ENCODE data around the gene ZNF776.
A peak's percentile ranks its signal among the peaks of the same experiment; 100 is the strongest.
"Not testable (repeated sequence)": the region's sequence is repeated elsewhere in the genome, so short reads cannot be mapped to it uniquely, and the experiment has no call there.

The ZNF776 gene

DNA sequence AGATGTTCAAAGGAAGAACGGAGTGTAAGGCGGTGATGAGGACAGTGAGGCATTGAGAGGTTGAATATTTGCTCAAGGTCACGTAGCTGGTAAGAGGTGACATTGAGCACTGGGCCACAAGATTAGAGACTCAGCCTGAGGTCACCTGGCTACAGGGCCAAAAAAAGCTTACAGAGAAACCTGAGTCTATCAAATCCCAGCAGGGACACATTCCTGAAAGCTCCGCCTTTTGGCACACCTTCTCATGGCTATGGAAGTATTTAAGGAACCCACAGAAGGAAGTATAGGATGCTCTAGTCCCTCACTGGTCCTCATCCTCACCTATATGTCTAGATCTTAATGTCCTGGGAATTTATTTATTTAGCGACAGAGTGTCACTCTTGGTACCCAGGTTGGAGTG is 40.3 kb downstream of the ZNF776 start:
- no peak overlapping the region for H3K27ac ChIP-seq
- ChIA-PET POLR2A (ENCODE audit: low non-redundant PET) (no interaction called here), CTCF (no interaction called here)
- TF ChIP-seq, protein P1, sequence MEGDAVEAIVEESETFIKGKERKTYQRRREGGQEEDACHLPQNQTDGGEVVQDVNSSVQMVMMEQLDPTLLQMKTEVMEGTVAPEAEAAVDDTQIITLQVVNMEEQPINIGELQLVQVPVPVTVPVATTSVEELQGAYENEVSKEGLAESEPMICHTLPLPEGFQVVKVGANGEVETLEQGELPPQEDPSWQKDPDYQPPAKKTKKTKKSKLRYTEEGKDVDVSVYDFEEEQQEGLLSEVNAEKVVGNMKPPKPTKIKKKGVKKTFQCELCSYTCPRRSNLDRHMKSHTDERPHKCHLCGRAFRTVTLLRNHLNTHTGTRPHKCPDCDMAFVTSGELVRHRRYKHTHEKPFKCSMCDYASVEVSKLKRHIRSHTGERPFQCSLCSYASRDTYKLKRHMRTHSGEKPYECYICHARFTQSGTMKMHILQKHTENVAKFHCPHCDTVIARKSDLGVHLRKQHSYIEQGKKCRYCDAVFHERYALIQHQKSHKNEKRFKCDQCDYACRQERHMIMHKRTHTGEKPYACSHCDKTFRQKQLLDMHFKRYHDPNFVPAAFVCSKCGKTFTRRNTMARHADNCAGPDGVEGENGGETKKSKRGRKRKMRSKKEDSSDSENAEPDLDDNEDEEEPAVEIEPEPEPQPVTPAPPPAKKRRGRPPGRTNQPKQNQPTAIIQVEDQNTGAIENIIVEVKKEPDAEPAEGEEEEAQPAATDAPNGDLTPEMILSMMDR (conservative IDR thresholded peaks at IDR 0.05; ENCODE audit: low read depth): no peak
- DNase-seq (ENCODE audit: low spot score): no peak

DNA sequence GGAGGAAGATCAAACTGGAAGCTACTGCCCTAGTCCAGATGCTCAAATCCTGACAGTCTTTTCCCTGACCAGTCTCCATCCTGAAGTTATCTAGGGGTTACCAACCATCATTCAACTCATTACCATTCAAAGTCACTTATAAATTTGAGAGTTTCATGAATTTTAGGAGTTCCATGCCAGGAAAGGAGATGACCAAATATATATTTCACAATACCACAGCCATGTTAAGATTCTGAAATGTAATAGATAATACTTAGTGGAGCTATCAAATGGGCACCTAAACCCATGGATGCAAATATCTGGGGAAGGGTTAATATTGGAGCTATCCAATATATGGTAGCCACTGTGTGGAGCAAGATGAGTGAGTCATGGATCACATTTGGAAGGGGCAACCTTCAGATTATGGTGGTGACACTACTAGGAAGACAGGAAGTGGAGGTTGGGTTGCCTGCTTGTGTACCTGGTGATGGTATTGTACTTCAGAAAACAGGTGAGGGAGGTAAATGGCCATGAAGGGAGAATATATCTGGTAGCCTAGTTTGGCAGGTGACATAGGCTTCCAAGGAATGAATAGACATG is 41.6 kb downstream of the ZNF776 start:
- H3K27ac ChIP-seq: no peak overlapping the region
- CTCF ChIA-PET: no interaction called here
- TF ChIP-seq, protein P1 (conservative IDR thresholded peaks at IDR 0.05; ENCODE audit: low read depth): no peak
- no peak for DNase-seq (ENCODE audit: low spot score)
- POLR2A ChIA-PET (ENCODE audit: low non-redundant PET): no interaction called here

DNA sequence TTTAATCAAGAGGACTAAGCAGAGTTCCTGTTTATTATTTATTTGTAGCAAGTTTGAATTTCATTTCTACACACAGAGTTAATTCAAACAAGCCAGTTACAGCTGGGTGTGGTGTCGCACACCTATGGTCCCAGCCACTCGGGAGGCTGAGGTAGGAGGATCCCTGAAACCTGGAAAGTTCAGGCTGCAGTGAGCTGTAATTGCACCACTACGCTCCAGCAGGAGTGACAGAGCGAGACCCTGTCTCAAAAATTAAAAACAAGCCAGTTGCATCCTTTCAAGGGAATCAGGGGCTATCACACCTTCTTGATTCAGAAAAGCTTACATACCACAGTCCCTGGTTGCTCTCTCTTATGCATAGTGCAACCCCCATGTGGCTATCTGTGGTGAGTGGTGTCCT is 42.7 kb downstream of the ZNF776 start:
- DNase-seq (ENCODE audit: low spot score): no peak
- ChIA-PET CTCF (no interaction called here), POLR2A (ENCODE audit: low non-redundant PET) (no interaction called here)
- TF ChIP-seq, protein P1 (conservative IDR thresholded peaks at IDR 0.05; ENCODE audit: low read depth): no peak
- no peak overlapping the region for H3K27ac ChIP-seq

DNA sequence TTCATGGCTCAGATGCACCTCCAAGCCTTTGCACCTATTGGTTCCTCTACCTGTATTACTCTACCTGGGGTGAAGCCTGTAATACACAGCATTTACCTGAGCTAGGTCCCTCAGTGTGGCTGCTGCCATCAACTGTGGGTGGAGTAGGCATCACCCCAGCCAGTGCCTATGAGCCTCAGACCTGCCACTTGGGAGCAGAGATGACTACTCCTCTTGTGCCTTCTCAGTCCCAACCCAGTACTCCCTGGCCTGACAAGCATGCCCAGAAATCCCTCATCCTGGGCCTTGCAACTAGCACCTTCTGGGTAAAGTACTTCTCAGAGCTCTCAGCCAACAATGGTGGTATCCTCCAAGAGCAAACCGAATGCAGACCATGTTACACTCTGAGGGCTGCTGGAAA is 50.0 kb downstream of the ZNF776 start:
- DNase-seq (ENCODE audit: low spot score); CTCF ChIA-PET; POLR2A ChIA-PET (ENCODE audit: low non-redundant PET); H3K27ac ChIP-seq: not testable (repeated sequence)

DNA sequence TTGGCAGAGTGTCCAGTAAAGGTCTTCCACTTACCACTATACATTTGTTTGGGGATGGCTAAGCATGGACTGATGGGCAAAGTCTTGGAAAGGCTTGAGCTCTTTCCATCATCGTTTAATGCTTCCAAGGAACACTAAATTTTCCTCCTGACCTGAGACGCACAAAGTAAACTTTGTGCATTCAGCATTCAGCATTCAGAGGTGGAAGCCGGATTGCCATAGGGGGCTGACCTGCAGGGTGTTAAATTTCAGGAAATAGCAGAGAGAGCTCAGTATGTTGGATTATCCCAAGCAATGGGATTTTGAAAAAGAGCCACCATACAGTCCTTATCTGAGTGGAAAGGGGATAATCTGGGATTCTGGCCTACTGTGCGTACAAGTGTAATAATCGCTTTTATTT is 54.1 kb downstream of the ZNF776 start:
- ChIA-PET POLR2A (ENCODE audit: low non-redundant PET) (interaction anchor here (0.5 kb wide), 1 partner anchor 26 kb away, joined by 3 read pairs; no protein-coding TSS in a partner anchor), CTCF (no interaction called here)
- TF ChIP-seq, protein P1 (conservative IDR thresholded peaks at IDR 0.05; ENCODE audit: low read depth): no peak
- no peak overlapping the region for H3K27ac ChIP-seq
- DNase-seq (ENCODE audit: low spot score): no peak

DNA sequence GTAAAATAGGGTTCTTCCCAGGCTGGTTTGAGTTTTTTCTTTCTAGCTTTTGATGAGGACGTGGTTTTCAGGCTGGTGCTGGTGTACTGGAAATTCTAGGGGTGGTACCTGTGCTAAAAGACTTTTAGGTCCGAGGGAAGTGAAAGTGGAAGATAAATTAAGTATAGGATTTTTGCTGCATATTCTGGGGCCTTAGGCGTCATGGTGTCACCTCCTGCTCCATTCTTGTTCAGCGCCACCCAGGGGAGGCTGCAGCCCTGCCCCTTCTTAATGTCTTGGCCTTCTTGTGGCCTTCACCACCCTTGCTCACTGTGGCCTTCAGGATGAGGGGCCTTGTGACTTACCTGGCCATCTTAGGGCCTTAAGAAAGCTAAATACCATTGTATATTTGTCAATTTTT is 55.7 kb downstream of the ZNF776 start:
- ChIA-PET CTCF (no interaction called here), POLR2A (ENCODE audit: low non-redundant PET) (no interaction called here)
- DNase-seq (ENCODE audit: low spot score): no peak
- TF ChIP-seq, protein P1 (conservative IDR thresholded peaks at IDR 0.05; ENCODE audit: low read depth): no peak
- peak overlapping the region; percentile 60 for H3K27ac ChIP-seq

DNA sequence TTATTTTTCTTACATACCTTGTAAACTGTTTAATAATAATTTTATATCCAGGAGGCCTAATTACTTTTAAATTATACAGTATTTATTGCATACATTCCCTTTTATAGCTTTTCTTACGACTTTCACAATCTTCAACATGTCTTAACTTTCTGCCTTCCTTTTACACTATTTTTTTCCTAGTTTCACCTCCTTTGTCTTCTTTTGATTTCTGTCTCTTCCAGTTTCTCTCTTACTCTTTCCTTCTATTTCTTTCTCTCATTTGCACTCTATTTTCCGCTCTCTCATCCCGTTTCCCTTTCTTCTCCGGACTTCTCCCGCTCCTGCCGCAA is 56.6 kb downstream of the ZNF776 start:
- no peak for DNase-seq (ENCODE audit: low spot score)
- H3K27ac ChIP-seq: peak overlapping the region; percentile 93
- POLR2A ChIA-PET (ENCODE audit: low non-redundant PET): no interaction called here
- TF ChIP-seq, protein P1 (conservative IDR thresholded peaks at IDR 0.05; ENCODE audit: low read depth): no peak
- CTCF ChIA-PET: no interaction called here
